Measurements from ENCODE around the gene SEH1L.

- TF ChIP-seq CTCF (IDR thresholded peaks at IDR 0.05; ENCODE audit: borderline replicate concordance, extremely low read depth, low read length, poor library complexity, severe bottlenecking), result no peak
- TF ChIP-seq EZH2 (IDR thresholded peaks at IDR 0.05; ENCODE audit: borderline replicate concordance, low read depth, low read length, severe bottlenecking), result no peak
Measured at GRCh38 chr18:13005289-13005688, 57.5 kb downstream of the SEH1L start.
